DND-41 (cell line): Measurements from ENCODE around the gene HILPDA.

ENCODE experiments used
- EZH2 ChIP-seq: IDR thresholded peaks from 3 replicates; pipeline ENCODE4 v1.6.1; 2012; ENCODE audit warnings: borderline replicate concordance, low read depth, mild to moderate bottlenecking, moderate library complexity, low read length, inconsistent platforms; ENCODE audit not compliant: severe bottlenecking
- TF ChIP-seq, protein P1 (sequence below): IDR thresholded peaks from 2 replicates; pipeline ENCODE4 v1.5.1; 2012; ENCODE audit warnings: borderline replicate concordance, low read length, moderate library complexity, mild to moderate bottlenecking; ENCODE audit not compliant: poor library complexity, severe bottlenecking; ENCODE audit errors: extremely low read depth

- TF ChIP-seq, protein P1, sequence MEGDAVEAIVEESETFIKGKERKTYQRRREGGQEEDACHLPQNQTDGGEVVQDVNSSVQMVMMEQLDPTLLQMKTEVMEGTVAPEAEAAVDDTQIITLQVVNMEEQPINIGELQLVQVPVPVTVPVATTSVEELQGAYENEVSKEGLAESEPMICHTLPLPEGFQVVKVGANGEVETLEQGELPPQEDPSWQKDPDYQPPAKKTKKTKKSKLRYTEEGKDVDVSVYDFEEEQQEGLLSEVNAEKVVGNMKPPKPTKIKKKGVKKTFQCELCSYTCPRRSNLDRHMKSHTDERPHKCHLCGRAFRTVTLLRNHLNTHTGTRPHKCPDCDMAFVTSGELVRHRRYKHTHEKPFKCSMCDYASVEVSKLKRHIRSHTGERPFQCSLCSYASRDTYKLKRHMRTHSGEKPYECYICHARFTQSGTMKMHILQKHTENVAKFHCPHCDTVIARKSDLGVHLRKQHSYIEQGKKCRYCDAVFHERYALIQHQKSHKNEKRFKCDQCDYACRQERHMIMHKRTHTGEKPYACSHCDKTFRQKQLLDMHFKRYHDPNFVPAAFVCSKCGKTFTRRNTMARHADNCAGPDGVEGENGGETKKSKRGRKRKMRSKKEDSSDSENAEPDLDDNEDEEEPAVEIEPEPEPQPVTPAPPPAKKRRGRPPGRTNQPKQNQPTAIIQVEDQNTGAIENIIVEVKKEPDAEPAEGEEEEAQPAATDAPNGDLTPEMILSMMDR, result no peak
- no peak for TF ChIP-seq EZH2
These were observed 3.1 kb upstream of the HILPDA start for GRCh38 chr7:128452552-128452951.
